NCI-H2107 treated with DMSO at 0.1 percent for 48 hours (cell line): ENCODE data around the gene CYP2W1.
A peak's percentile ranks its signal among the peaks of the same experiment; 100 is the strongest.
"Not testable (repeated sequence)": the region's sequence is repeated elsewhere in the genome, so short reads cannot be mapped to it uniquely, and the experiment has no call there.

Source experiments
- DNase-seq: peaks from one replicate; lab custom pipeline; 2025; ENCODE audit not compliant: unreplicated experiment; lab: John Stamatoyannopoulos, UW

The CYP2W1 gene

DNA sequence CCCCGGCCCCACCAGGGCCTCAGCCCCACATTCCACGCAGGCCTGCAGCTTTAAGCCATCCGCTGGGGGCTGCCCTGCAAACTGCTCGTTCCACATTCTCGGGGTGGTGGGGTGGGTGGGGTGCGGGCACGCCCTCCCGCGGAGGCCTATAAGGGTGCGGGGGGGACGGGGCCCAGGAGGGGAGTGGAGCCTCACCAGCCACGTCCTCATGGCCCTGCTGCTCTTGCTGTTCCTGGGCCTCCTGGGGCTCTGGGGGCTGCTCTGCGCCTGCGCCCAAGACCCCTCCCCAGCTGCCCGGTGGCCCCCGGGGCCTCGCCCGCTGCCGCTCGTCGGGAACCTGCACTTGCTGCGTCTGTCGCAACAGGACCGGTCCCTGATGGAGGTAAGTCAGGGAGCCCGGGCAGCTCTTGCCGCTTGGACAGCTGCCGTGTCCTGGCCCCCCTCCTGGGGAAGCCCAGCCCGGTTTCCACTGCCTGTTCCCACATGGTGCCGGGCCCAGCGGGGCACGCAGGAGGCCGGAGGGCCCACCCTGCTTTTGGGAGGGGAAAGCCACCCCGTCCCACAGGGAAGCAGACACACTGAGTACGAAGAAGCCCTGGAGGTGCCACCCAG is at the start of gene CYP2W1:
TSS of gene CYP2W1 (plus strand) at position 178 of the 612 bp plus-strand sequence. CDS start at position 209, 31 bp downstream.
- no peak for DNase-seq

DNA sequence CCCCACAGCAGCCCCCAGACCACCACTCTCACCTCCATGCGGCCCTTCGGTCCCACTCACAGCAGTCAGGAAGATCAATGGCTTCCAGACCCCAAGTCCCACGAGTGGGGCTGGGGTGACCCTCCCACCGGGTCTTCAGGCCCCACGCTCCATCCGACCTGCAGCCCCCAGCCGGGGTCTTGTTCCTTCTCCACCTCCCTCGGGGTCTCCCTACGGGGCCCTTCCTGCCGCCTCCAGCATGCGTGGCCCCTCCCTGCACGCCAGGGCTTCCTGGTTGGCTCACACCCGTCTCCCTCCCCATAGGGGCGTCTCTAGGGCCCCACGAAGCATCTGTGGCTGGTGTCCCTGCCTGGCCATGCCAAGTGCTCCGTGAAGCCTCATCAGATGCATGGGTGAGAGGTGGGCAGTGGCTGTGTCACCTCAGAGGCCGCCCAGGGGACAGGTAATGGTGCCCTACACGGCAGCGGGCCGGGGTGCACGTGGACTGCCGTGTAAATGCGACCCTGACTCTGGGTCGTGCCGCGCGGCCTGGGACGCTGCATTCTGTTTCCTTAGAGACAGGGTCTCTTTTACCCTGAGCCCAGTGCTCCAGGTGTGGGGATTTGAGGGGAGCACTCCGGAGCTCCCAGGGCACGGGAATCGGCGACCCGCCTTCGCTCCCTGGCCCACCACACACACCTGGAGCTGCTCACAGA is 48.4 kb upstream of the CYP2W1 start:
- no peak for DNase-seq

- DNase-seq = no peak
These were observed 47.7 kb upstream of the CYP2W1 start for GRCh38 chr7:935164-935873.

- no peak for DNase-seq
These were observed 47.1 kb upstream of the CYP2W1 start for GRCh38 chr7:935874-936385.

- peak; percentile 63 for DNase-seq
These were observed 46.5 kb upstream of the CYP2W1 start for GRCh38 chr7:936386-937054.

DNA sequence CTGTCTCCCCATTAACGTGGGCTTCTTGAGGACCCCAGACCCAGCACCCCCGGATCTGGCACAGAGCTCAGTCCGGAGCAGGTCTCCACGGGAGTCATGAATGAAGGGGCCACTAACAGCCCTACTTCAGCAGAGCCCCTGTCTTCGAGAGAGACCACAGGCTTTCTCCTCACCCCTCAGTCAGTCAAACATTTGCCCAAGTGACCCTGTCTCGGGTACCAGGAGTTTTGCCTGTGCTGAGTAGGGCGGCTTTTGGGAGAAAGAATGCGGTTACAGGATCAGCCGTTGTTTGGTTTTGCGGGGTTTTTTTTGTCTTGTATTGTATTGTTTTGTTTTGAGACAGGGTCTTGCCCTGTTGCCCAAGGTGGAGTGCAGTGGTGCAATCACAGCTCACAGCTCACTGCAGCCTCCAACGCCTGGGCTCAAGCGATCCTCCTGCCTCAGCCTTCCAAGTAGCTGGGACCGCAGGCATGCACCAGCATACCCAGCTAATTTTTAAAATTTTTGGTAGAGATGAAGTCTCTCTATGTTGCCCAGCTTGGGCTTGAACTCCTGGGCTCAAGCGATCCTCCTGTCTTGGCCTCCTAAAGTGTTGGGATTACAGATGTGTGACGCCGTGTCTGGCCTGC is 45.0 kb upstream of the CYP2W1 start:
- no peak for DNase-seq

- no peak for DNase-seq
These were observed 44.3 kb upstream of the CYP2W1 start for GRCh38 chr7:938546-939185.

DNA sequence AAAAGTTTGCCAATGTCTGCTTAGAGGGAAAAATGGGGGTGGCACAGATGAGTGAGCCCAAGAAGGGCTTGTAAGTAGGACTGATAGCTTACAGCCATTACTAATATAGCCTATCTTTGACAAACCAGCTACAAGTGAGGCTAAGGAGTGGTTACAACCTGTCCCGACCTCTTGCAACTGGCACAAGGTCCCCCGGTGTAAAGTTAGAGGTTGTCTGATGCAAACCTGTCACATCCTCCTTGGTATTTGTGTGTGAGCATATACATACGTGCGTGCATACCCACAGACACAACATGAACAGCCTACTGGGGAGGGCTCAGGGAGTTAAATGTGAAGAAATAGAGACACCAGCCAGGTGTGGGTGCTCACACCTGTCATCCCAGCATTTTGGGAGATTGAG is 43.1 kb upstream of the CYP2W1 start:
- no peak for DNase-seq

DNA sequence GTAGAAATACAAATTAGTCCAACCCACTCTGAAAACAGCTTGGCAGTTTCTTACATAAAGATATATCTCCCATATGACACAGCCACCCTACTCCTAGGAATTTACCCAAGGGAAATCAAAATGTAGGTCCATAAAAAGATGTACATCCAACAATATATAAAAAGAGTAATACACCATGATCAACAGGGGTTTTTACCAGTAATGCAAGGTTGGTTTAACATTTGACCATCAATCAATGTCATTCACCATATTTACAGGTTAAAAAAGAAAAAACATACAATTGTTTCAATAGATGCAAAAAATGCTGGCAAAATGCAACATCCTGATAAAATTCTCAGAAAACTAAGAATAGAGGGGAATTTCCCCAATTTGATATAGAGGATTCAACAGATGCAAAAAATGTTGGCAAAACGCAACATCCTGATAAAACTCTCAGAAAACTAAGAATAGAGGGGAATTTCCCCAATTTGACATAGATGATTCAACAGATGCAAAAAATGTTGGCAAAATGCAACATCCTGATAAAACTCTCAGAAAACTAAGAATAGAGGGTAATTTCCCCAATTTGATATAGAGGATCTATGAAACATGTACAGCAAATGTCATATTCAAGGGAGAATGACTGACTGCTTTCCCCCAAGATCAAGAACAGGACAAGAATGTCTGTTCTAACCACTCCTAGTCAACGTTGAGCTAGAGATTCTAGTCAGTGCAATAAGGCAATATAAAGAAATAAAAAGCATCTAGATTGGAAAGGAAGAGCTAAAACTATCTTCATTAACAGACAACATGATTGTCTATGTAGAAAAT is 42.2 kb upstream of the CYP2W1 start:
- no peak for DNase-seq

DNA sequence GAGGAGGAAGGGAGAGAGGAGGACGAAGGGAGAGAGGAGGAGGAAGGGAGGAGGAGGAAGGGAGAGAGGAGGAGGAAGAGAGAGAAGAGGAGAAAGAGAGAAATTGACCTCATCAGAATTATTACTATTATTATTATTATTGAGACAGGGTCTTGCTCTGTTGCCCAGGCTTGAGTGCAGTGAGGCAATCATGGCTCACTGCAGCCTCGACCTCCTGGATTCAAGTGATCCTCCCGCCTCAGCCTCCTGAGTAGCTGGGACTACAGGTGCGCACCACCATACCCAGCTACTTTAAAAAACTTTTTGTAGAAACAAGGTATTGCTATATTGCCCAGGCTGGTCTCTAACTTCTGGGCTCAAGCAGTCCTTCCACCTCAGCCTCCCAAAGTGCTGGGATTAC is 39.2 kb upstream of the CYP2W1 start:
- not testable (repeated sequence) for DNase-seq

- no peak for DNase-seq
These were observed 38.2 kb upstream of the CYP2W1 start for GRCh38 chr7:944744-945143.

DNA sequence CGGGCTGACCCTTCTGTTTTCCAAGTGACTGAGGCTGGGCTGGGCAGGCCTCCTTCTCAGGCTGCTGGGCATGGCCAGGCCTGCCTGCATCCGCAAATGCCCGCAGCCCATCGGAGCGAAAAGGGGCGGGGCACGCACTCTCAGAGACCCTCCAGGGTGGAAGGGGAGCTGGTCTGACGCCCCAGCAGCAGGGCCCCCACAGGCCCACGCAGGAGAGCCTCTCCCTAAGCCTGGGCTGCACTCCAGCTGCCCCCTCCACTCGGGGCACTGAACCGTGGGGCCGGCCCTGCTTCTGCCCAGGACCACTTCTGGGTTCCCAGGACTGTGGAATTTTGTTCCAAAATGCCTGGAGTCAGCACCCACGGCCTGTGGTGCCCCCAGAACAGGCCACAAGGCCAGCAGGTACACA is 37.8 kb upstream of the CYP2W1 start:
- DNase-seq = no peak

GRCh38 chr7:945556-946255 is 37.3 kb upstream of the CYP2W1 start:
- no peak for DNase-seq

GRCh38 chr7:946256-946996 is 36.6 kb upstream of the CYP2W1 start:
- DNase-seq = no peak

GRCh38 chr7:947391-948210 is 35.4 kb upstream of the CYP2W1 start:
- no peak for DNase-seq

- no peak for DNase-seq
These were observed 33.7 kb upstream of the CYP2W1 start for GRCh38 chr7:949021-949934.
